HUES6 (cell line): ENCODE data around the gene BMP6.

Experiments
- H3K27ac ChIP-seq: 2 replicates; pipeline ENCODE4 v1.7.0; 2013; ENCODE audit warnings: low read depth, mild to moderate bottlenecking, low read length, inconsistent platforms
- H3K27me3 ChIP-seq: 2 replicates; pipeline ENCODE4 v1.6.1; 2013; ENCODE audit warnings: low read length; ENCODE audit not compliant: control insufficient read depth, insufficient read depth
- H3K36me3 ChIP-seq: 2 replicates; pipeline ENCODE4 v1.6.1; 2013; ENCODE audit warnings: low read length; ENCODE audit not compliant: control insufficient read depth, insufficient read depth
- H3K4me1 ChIP-seq: 2 replicates; pipeline ENCODE4 v1.6.1; 2013; ENCODE audit warnings: low read length; ENCODE audit not compliant: control insufficient read depth, insufficient read depth
- H3K4me3 ChIP-seq: 2 replicates; pipeline ENCODE4 v1.5.1; 2013; ENCODE audit warnings: low read depth, low read length
- H3K9ac ChIP-seq: one replicate; pipeline ENCODE4 v1.6.1; 2013; ENCODE audit warnings: mild to moderate bottlenecking, low read length
- H3K9me3 ChIP-seq: 2 replicates; pipeline ENCODE4 v1.6.1; 2013; ENCODE audit warnings: low read depth, low read length; ENCODE audit not compliant: control insufficient read depth, insufficient read depth

Gene BMP6

GRCh38 chr6:7916959-7917358 lies 191.1 kb downstream of the BMP6 start:
- Histone ChIP-seq H3K36me3 (no peaks in the 10 kb centered on the region), H3K27ac (no peak overlapping the region), H3K9me3 (no peaks in the 10 kb centered on the region), H3K9ac (no peak overlapping the region), H3K27me3 (peaks cover 30% of the 10 kb centered on the region), H3K4me3 (no peak overlapping the region), H3K4me1 (no peaks in the 10 kb centered on the region)

- Histone ChIP-seq H3K36me3 (no peaks in the 10 kb centered on the region), H3K27me3 (peaks cover 22% of the 10 kb centered on the region), H3K4me1 (no peaks in the 10 kb centered on the region), H3K9ac (no peak overlapping the region), H3K27ac (no peak overlapping the region), H3K9me3 (no peaks in the 10 kb centered on the region), H3K4me3 (no peak overlapping the region)
These were observed 191.8 kb downstream of the BMP6 start for GRCh38 chr6:7917729-7918128.

- Histone ChIP-seq H3K9ac (no peak overlapping the region), H3K9me3 (no peaks in the 10 kb centered on the region), H3K36me3 (no peaks in the 10 kb centered on the region), H3K4me1 (no peaks in the 10 kb centered on the region), H3K27ac (no peak overlapping the region), H3K27me3 (peaks cover 15% of the 10 kb centered on the region), H3K4me3 (no peak overlapping the region)
These were observed 192.5 kb downstream of the BMP6 start for GRCh38 chr6:7918403-7918802.

- Histone ChIP-seq H3K27me3 (peaks cover 2% of the 10 kb centered on the region; the same call in 1 of the 2 replicates), H3K4me3 (no peak overlapping the region), H3K4me1 (no peaks in the 10 kb centered on the region), H3K36me3 (no peaks in the 10 kb centered on the region), H3K9ac (no peak overlapping the region), H3K27ac (no peak overlapping the region), H3K9me3 (peaks cover 11% of the 10 kb centered on the region; the same call in 1 of the 2 replicates)
These were observed 194.0 kb downstream of the BMP6 start for GRCh38 chr6:7919871-7920270.

GRCh38 chr6:7920425-7920824 lies 194.5 kb downstream of the BMP6 start:
- no peak overlapping the region for H3K4me3 ChIP-seq
- peaks cover 12% of the 10 kb centered on the region; the same call in 1 of the 2 replicates for H3K9me3 ChIP-seq
- H3K27ac ChIP-seq: no peak overlapping the region
- H3K9ac ChIP-seq: no peak overlapping the region
- no peaks in the 10 kb centered on the region for H3K36me3 ChIP-seq
- H3K4me1 ChIP-seq: no peaks in the 10 kb centered on the region
- H3K27me3 ChIP-seq: no peaks in the 10 kb centered on the region

- Histone ChIP-seq H3K9me3 (peaks cover 18% of the 10 kb centered on the region), H3K4me1 (no peaks in the 10 kb centered on the region), H3K27ac (no peak overlapping the region), H3K9ac (no peak overlapping the region), H3K27me3 (no peaks in the 10 kb centered on the region), H3K36me3 (no peaks in the 10 kb centered on the region), H3K4me3 (no peak overlapping the region)
These were observed 195.1 kb downstream of the BMP6 start for GRCh38 chr6:7921046-7921445.

- no peaks in the 10 kb centered on the region for H3K4me1 ChIP-seq
- peaks cover 19% of the 10 kb centered on the region for H3K9me3 ChIP-seq
- H3K27me3 ChIP-seq: no peaks in the 10 kb centered on the region
- H3K9ac ChIP-seq: no peak overlapping the region
- H3K36me3 ChIP-seq: no peaks in the 10 kb centered on the region
- H3K4me3 ChIP-seq: no peak overlapping the region
- no peak overlapping the region for H3K27ac ChIP-seq
These were observed 195.8 kb downstream of the BMP6 start for GRCh38 chr6:7921632-7922092.

GRCh38 chr6:7922596-7922995 lies 196.7 kb downstream of the BMP6 start:
- Histone ChIP-seq H3K27ac (no peak overlapping the region), H3K36me3 (no peaks in the 10 kb centered on the region), H3K4me1 (no peaks in the 10 kb centered on the region), H3K9ac (no peak overlapping the region), H3K27me3 (no peaks in the 10 kb centered on the region), H3K4me3 (no peak overlapping the region), H3K9me3 (peaks cover 19% of the 10 kb centered on the region)

GRCh38 chr6:7924867-7925266 lies 199.0 kb downstream of the BMP6 start:
- Histone ChIP-seq H3K9me3 (peaks cover 19% of the 10 kb centered on the region), H3K36me3 (no peaks in the 10 kb centered on the region), H3K27me3 (no peaks in the 10 kb centered on the region), H3K9ac (no peak overlapping the region), H3K27ac (no peak overlapping the region), H3K4me1 (no peaks in the 10 kb centered on the region), H3K4me3 (no peak overlapping the region)
